K562 (cell line): Measurements from ENCODE around the gene NHLH1. TPM values are rescaled to one million over a fixed set of nuclear protein-coding genes. Genes with fewer than 3 reads are reported as not detected.

Experiments used
- ATAC-seq: fragments of 200-7000 bp; cut with Tn5 transposase; 3 replicates; pipeline ENCODE4 v1.9.1; 2020; ENCODE audit warnings: moderate library complexity
- BruUV-seq: library from RNA; stranded (reverse); fragments of 400-500 nt; replicated peaks from 2 replicates; lab custom pipeline; 2021; lab: Mats Ljungman, UMichigan
- CTCF ChIA-PET: fragments of 300-600 bp; formaldehyde crosslinking; extraction: SDS; loops from one replicate; lab custom pipeline; 2021; ENCODE audit warnings: low intra/inter-chr PET ratio; lab: Yijun Ruan, JAX
- POLR2A ChIA-PET: fragments of 300-600, 350-650 bp; sonication (Branson Sonifier 250); formaldehyde crosslinking; extraction: SDS; loops from one replicate; lab custom pipeline; 2021; ENCODE audit warnings: antibody characterized with exemption, inconsistent platforms; lab: Yijun Ruan, JAX
- DNase-seq, 4 experiments: peaks; one replicate each; pipeline versions ENCODE4 v3.0.0 to v3.0.0-alpha.2; 2011 to 2018; ENCODE audit warnings: low spot score in 3 of 4, mixed read lengths in 3 of 4; ENCODE audit errors: extremely low read depth in 1 of 4
- FAIRE-seq: peaks from 2 replicates; lab custom pipeline; 2011; peaks lifted over from hg19 to GRCh38; lab: Jason Lieb, UNC
- H2AFZ ChIP-seq: 2 replicates; pipeline ENCODE4 v1.6.0; 2011; ENCODE audit warnings: low read depth, low read length, control low read depth, inconsistent platforms
- H3K27ac ChIP-seq: fragments of 200-600 bp; 3 replicates; pipeline ENCODE4 v1.8.0; 2011; ENCODE audit warnings: low read depth, mild to moderate bottlenecking, control low read depth, inconsistent platforms, low read length, moderate library complexity, mixed read lengths; ENCODE audit errors: extremely low read depth
- H3K27me3 ChIP-seq, 2 experiments: fragments of 300-600 bp in 1 of 2; 2 replicates in 1 of 2; 3 replicates in 1 of 2; pipeline versions ENCODE4 v1.6.0 to v1.8.0; 2011; ENCODE audit warnings: inconsistent platforms in 2 of 2, low read length in 2 of 2, mild to moderate bottlenecking in 1 of 2, mixed read lengths in 1 of 2, moderate library complexity in 1 of 2; ENCODE audit not compliant: control insufficient read depth in 2 of 2, insufficient read depth in 2 of 2
- H3K36me3 ChIP-seq: fragments of 300-600 bp; 3 replicates; pipeline ENCODE4 v1.8.0; 2011; ENCODE audit warnings: mild to moderate bottlenecking, low read length, inconsistent platforms; ENCODE audit not compliant: control insufficient read depth, insufficient read depth
- H3K4me1 ChIP-seq, 2 experiments: fragments of 200-600 bp in 1 of 2; replicated peaks in 1 of 2; 2 replicates in 1 of 2; 3 replicates in 1 of 2; pipeline versions ENCODE4 v1.5.1 to v1.8.0; 2011; ENCODE audit warnings: inconsistent platforms in 2 of 2, low read length in 2 of 2, mild to moderate bottlenecking in 1 of 2, mixed read lengths in 1 of 2, moderate library complexity in 1 of 2; ENCODE audit not compliant: control insufficient read depth in 2 of 2, insufficient read depth in 2 of 2
- H3K4me2 ChIP-seq: 2 replicates; pipeline ENCODE4 v1.6.1; 2011; ENCODE audit warnings: low read length, control low read depth, inconsistent platforms, mixed read lengths; ENCODE audit not compliant: insufficient read depth
- H3K4me3 ChIP-seq: fragments of 200-600 bp; sonication (generic), shearing (Covaris generic); 2 replicates; pipeline ENCODE4 v1.5.1; 2016; ENCODE audit warnings: control low read depth, inconsistent platforms
- H3K79me2 ChIP-seq: fragments of 200-600 bp; 3 replicates; pipeline ENCODE4 v1.8.0; 2011; ENCODE audit warnings: low read length, inconsistent platforms; ENCODE audit not compliant: control insufficient read depth, insufficient read depth
- H3K9ac ChIP-seq, 2 experiments: 2 replicates each; pipeline versions ENCODE4 v1.6.0 to v1.6.1; 2011; ENCODE audit warnings: low read depth in 2 of 2, low read length in 2 of 2, control low read depth in 1 of 2, inconsistent platforms in 1 of 2, mild to moderate bottlenecking in 1 of 2, mixed read lengths in 1 of 2; ENCODE audit not compliant: insufficient read depth in 1 of 2
- H3K9me1 ChIP-seq: one replicate; pipeline ENCODE4 v1.6.0; 2011; ENCODE audit warnings: inconsistent platforms, mild to moderate bottlenecking, low read length, moderate library complexity; ENCODE audit not compliant: control insufficient read depth, insufficient read depth
- H3K9me3 ChIP-seq: replicated peaks from 2 replicates; pipeline ENCODE4 v1.5.1; 2011; ENCODE audit warnings: low read depth, low read length, inconsistent platforms; ENCODE audit not compliant: control insufficient read depth, insufficient read depth
- H4K20me1 ChIP-seq: replicated peaks from 2 replicates; pipeline ENCODE4 v1.6.1; 2011; ENCODE audit warnings: low read length, inconsistent platforms, mixed read lengths; ENCODE audit not compliant: control insufficient read depth, insufficient read depth
- ATF7 ChIP-seq: fragments of 450-650 bp; IDR thresholded peaks from 2 replicates; pipeline ENCODE4 v1.7.1; 2014; ENCODE audit warnings: mild to moderate bottlenecking, moderate library complexity
- GTF2E2 ChIP-seq: fragments of 200-800 bp; sonication (Bioruptor generic); IDR thresholded peaks from 2 replicates; pipeline ENCODE4 v1.6.1; 2016; ENCODE audit warnings: missing genetic modification characterization, missing compliant biosample characterization
- HDAC3 ChIP-seq: fragments of 450-650 bp; IDR thresholded peaks from 2 replicates; pipeline ENCODE4 v1.6.1; 2018; ENCODE audit warnings: borderline replicate concordance, mild to moderate bottlenecking, moderate library complexity; ENCODE audit not compliant: partially characterized antibody
- KHSRP ChIP-seq: fragments of 450-650 bp; IDR thresholded peaks from 2 replicates; pipeline ENCODE4 v1.6.1; 2017
- MCM5 ChIP-seq: fragments of 450-650 bp; IDR thresholded peaks from 2 replicates; pipeline ENCODE4 v1.6.1; 2016; ENCODE audit warnings: low read depth
- RBM14 ChIP-seq: fragments of 200-400 bp; formaldehyde crosslinking; IDR thresholded peaks from 2 replicates; pipeline ENCODE4 v1.6.1; 2018; ENCODE audit warnings: low read depth, mild to moderate bottlenecking, low read length, moderate library complexity, borderline replicate concordance; ENCODE audit not compliant: insufficient read depth
- SIX5 ChIP-seq, 2 experiments: IDR thresholded peaks; 2 replicates each; pipeline ENCODE4 v1.6.1; 2011; ENCODE audit warnings: low read length in 2 of 2, borderline replicate concordance in 1 of 2, low read depth in 1 of 2, mild to moderate bottlenecking in 1 of 2, moderate library complexity in 1 of 2; ENCODE audit not compliant: insufficient read depth in 1 of 2
- SOX6 ChIP-seq: fragments of 450-650 bp; IDR thresholded peaks from 2 replicates; pipeline ENCODE4 v1.6.1; 2014; ENCODE audit warnings: mild to moderate bottlenecking
- SREBF1 ChIP-seq: fragments of 150-350 bp; IDR thresholded peaks from 2 replicates; pipeline ENCODE4 v1.6.1; 2014; ENCODE audit warnings: antibody characterized with exemption, low read depth, low read length, borderline replicate concordance
- ZNF212 ChIP-seq: fragments of 450-650 bp; formaldehyde crosslinking; IDR thresholded peaks from 2 replicates; pipeline ENCODE4 v1.4.0; 2020; ENCODE audit warnings: mild to moderate bottlenecking
- ZNF507 ChIP-seq: conservative IDR thresholded peaks from 2 replicates; pipeline ENCODE4 v1.6.1; 2017; ENCODE audit warnings: missing genetic modification characterization, missing compliant biosample characterization
- WGBS: fragments of 100-300 bp; shearing (Covaris generic); methylation state at CpG from one replicate; pipeline ENCODE4 v1.1.6; 2016; ENCODE audit warnings: low coverage, mixed read lengths; ENCODE audit not compliant: insufficient coverage; ENCODE audit errors: missing lambda C conversion rate; 5-methylcytosine and 5-hydroxymethylcytosine counted together
- in situ Hi-C: fragments of 300-500 bp; cut with MboI; formaldehyde crosslinking; loops from 4 replicates; pipeline ENCODE4 v1.15.0; 2018; ENCODE audit warnings: inconsistent platforms, mixed read lengths
- intact Hi-C: fragments of 100-400 bp; cut with micrococcal nuclease; formaldehyde crosslinking; loops from 2 replicates; pipeline ENCODE4 v1.14.2; 2022
- polyA plus RNA-seq, 8 experiments: library from polyadenylated mRNA; depleted of rRNA in 4 of 8; stranded (reverse) in 5 of 8; unstranded in 3 of 8; fragments of >200 nt; fragmentation: Nextera tagmentation in 2 of 8; fragmentation: Illumina TruSeq in 1 of 8; extraction: Ambion mirVana in 2 of 8; extraction: Trizol in 1 of 8; gene quantifications; 2 replicates each; pipeline versions ENCODE4 v1.2.1 to v1.2.3, GENCODE V29; 2011 to 2014; ENCODE audit warnings: inconsistent platforms in 1 of 8, missing spikeins in 1 of 8
- total RNA-seq, 7 experiments: library from RNA; depleted of rRNA in 6 of 7; stranded (reverse); fragments of >200 nt in 6 of 7; fragmentation: Illumina TruSeq in 2 of 7; extraction: Trizol in 2 of 7; gene quantifications; 2 replicates each; pipeline versions ENCODE4 v1.2.1 to v1.2.3, GENCODE V29; 2011 to 2021; ENCODE audit warnings: low replicate concordance in 1 of 7
- TF ChIP-seq, protein P1 (sequence below), 2 experiments: fragments of 450-650 bp; IDR thresholded peaks; 2 replicates each; pipeline ENCODE4 v1.6.1; 2018; ENCODE audit warnings: mild to moderate bottlenecking in 2 of 2, low read depth in 1 of 2; ENCODE audit not compliant: partially characterized antibody in 2 of 2
- TF ChIP-seq, protein P2 (sequence below): fragments of 250-450 bp; sonication (Bioruptor Pico); IDR thresholded peaks from 2 replicates; pipeline ENCODE4 v1.5.0; 2020; ENCODE audit warnings: mild to moderate bottlenecking
- TF ChIP-seq, protein P3 (sequence below): fragments of 200-800 bp; sonication (Bioruptor generic); IDR thresholded peaks from 2 replicates; pipeline ENCODE4 v1.6.1; 2017; ENCODE audit warnings: missing genetic modification characterization, missing compliant biosample characterization

NHLH1 gene
- total and polyA plus RNA-seq, 9 of the 15 experiments (the other 6 are each of a cell fraction or from before 2014, with no cell fraction given), result 0.09 to 1.3 (median 0.35) TPM; not detected in 1

DNA sequence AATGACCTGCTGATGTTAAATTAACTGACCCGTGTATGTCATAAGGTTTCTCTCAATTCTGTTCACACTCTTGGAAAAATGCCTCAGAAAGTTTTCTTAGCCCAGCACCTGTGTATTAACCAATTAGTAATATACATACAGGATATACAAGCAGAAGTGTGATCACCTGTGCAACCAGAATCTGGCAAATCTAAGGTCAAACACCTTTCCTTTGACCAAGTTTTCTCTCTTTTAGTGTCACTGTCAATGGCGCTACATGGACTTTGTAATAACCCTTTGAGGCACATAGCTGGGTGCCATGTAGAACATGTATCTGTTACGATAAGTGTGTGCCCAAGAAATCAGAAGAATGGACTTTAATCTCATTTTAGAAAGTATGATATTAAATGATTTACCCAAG is 22.6 kb upstream of the NHLH1 start:
- intact Hi-C loops, result no loop called here
- Histone ChIP-seq H3K27ac (peak overlapping the region; percentile 96; the same call in 2 of the 3 replicates), H3K4me3 (peak overlapping the region; percentile 74), H2AFZ (no peak overlapping the region)
- 65% methylated on average over 3 of the region's 3 CpGs for WGBS
- CTCF ChIA-PET, result no interaction called here
- in situ Hi-C loops, result no loop called here
- TF ChIP-seq, protein P1, sequence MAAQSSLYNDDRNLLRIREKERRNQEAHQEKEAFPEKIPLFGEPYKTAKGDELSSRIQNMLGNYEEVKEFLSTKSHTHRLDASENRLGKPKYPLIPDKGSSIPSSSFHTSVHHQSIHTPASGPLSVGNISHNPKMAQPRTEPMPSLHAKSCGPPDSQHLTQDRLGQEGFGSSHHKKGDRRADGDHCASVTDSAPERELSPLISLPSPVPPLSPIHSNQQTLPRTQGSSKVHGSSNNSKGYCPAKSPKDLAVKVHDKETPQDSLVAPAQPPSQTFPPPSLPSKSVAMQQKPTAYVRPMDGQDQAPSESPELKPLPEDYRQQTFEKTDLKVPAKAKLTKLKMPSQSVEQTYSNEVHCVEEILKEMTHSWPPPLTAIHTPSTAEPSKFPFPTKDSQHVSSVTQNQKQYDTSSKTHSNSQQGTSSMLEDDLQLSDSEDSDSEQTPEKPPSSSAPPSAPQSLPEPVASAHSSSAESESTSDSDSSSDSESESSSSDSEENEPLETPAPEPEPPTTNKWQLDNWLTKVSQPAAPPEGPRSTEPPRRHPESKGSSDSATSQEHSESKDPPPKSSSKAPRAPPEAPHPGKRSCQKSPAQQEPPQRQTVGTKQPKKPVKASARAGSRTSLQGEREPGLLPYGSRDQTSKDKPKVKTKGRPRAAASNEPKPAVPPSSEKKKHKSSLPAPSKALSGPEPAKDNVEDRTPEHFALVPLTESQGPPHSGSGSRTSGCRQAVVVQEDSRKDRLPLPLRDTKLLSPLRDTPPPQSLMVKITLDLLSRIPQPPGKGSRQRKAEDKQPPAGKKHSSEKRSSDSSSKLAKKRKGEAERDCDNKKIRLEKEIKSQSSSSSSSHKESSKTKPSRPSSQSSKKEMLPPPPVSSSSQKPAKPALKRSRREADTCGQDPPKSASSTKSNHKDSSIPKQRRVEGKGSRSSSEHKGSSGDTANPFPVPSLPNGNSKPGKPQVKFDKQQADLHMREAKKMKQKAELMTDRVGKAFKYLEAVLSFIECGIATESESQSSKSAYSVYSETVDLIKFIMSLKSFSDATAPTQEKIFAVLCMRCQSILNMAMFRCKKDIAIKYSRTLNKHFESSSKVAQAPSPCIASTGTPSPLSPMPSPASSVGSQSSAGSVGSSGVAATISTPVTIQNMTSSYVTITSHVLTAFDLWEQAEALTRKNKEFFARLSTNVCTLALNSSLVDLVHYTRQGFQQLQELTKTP (IDR thresholded peaks at IDR 0.05; ENCODE audit: low read depth in 1 of 2, partially characterized antibody in 2 of 2), result no peak
- TF ChIP-seq RBM14, result no peak
- no peak for TF ChIP-seq ZNF507 (tag)
- no peak for TF ChIP-seq ZNF212 (CRISPR knock-in tag)
- no peak for TF ChIP-seq GTF2E2
- TF ChIP-seq SOX6, result no peak
- no peak for TF ChIP-seq MCM5
- TF ChIP-seq, protein P2, sequence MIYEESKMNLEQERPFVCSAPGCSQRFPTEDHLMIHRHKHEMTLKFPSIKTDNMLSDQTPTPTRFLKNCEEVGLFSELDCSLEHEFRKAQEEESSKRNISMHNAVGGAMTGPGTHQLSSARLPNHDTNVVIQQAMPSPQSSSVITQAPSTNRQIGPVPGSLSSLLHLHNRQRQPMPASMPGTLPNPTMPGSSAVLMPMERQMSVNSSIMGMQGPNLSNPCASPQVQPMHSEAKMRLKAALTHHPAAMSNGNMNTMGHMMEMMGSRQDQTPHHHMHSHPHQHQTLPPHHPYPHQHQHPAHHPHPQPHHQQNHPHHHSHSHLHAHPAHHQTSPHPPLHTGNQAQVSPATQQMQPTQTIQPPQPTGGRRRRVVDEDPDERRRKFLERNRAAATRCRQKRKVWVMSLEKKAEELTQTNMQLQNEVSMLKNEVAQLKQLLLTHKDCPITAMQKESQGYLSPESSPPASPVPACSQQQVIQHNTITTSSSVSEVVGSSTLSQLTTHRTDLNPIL (CRISPR knock-in tag), result no peak
- TF ChIP-seq SREBF1, result no peak
- TF ChIP-seq KHSRP, result no peak
- TF ChIP-seq SIX5 (IDR thresholded peaks at IDR 0.05; ENCODE audit: borderline replicate concordance in 1 of 2, insufficient read depth in 1 of 2, low read depth in 1 of 2, low read length in 2 of 2), result no peak
- TF ChIP-seq, protein P3, sequence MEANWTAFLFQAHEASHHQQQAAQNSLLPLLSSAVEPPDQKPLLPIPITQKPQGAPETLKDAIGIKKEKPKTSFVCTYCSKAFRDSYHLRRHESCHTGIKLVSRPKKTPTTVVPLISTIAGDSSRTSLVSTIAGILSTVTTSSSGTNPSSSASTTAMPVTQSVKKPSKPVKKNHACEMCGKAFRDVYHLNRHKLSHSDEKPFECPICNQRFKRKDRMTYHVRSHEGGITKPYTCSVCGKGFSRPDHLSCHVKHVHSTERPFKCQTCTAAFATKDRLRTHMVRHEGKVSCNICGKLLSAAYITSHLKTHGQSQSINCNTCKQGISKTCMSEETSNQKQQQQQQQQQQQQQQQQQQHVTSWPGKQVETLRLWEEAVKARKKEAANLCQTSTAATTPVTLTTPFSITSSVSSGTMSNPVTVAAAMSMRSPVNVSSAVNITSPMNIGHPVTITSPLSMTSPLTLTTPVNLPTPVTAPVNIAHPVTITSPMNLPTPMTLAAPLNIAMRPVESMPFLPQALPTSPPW (CRISPR knock-in tag), result no peak
- no peak for TF ChIP-seq HDAC3
- TF ChIP-seq ATF7, result no peak
- TF ChIP-seq, all 486 proteins: peak for 0
- FAIRE-seq (no peak), ATAC-seq (no peak), DNase-seq (no peak)
- POLR2A ChIA-PET, result interaction anchor here (0.7 to 2.9 kb wide), 8 partner anchors 9 to 232 kb away, joined by 3 to 21 read pairs (median 4); no protein-coding TSS in a partner anchor
- BruUV-seq, result TSS peak; percentile 62
- Histone ChIP-seq H3K4me1 (peaks cover 0 to 14% of the 10 kb centered on the region in 2 experiments; a peak in 2 of 5 replicates), H3K9me1 (no peaks in the 10 kb centered on the region), H3K4me2 (peak overlapping the region; percentile 98), H3K36me3 (peaks cover 67% of the 10 kb centered on the region), H3K9me3 (no peaks in the 10 kb centered on the region), H3K9ac (peak overlapping the region; percentile 44 to 100; a peak in 3 of 4 replicates), H3K27me3 (no peaks in the 10 kb centered on the region), H4K20me1 (no peaks in the 10 kb centered on the region), H3K79me2 (peaks cover 63% of the 10 kb centered on the region)
